K562 (cell line): ENCODE data around the gene COQ8B. TPM values are rescaled to one million over a fixed set of nuclear protein-coding genes. Genes with fewer than 3 reads are reported as not detected.

Experiments
- ARHGAP35 ChIP-seq: fragments of 450-650 bp; IDR thresholded peaks from 2 replicates; pipeline ENCODE4 v1.6.1; 2018; ENCODE audit not compliant: partially characterized antibody
- BACH1 ChIP-seq: fragments of 200-800 bp; sonication (Bioruptor generic); IDR thresholded peaks from 2 replicates; pipeline ENCODE4 v1.6.1; 2016; ENCODE audit warnings: missing genetic modification characterization, missing compliant biosample characterization
- CREBBP ChIP-seq: IDR thresholded peaks from one replicate; pipeline ENCODE4 v1.6.1; 2012; ENCODE audit warnings: low read depth, mild to moderate bottlenecking, control low read depth, inconsistent platforms, low read length
- E2F1 ChIP-seq: sonication (generic); formaldehyde crosslinking; IDR thresholded peaks from 2 replicates; pipeline ENCODE4 v1.8.1; 2023; ENCODE audit warnings: mild to moderate bottlenecking, missing genetic modification reagents, moderate library complexity
- ID3 ChIP-seq, 2 experiments: fragments of 250-450 bp in 1 of 2; fragments of 450-650 bp in 1 of 2; sonication (Bioruptor Pico) in 1 of 2; IDR thresholded peaks; 2 replicates each; pipeline versions ENCODE4 v1.6.1 to v1.8.0; 2016 to 2021; ENCODE audit warnings: mild to moderate bottlenecking in 2 of 2, moderate library complexity in 2 of 2, missing compliant biosample characterization in 1 of 2, missing genetic modification characterization in 1 of 2
- IRF1 ChIP-seq: sonication (generic); formaldehyde crosslinking; IDR thresholded peaks from 2 replicates; pipeline ENCODE4 v1.8.0; 2022; ENCODE audit warnings: missing genetic modification reagents, mild to moderate bottlenecking, borderline replicate concordance
- MBD2 ChIP-seq: sonication (generic); IDR thresholded peaks from 2 replicates; pipeline ENCODE4 v1.6.1; 2016; ENCODE audit warnings: low read depth, borderline replicate concordance
- NONO ChIP-seq, 2 experiments: fragments of 200-400 bp in 1 of 2; fragments of 450-650 bp in 1 of 2; formaldehyde crosslinking in 1 of 2; IDR thresholded peaks; 2 replicates each; pipeline ENCODE4 v1.6.1; 2017; ENCODE audit warnings: low read depth in 2 of 2, mild to moderate bottlenecking in 2 of 2, moderate library complexity in 2 of 2, low read length in 1 of 2
- OTX1 ChIP-seq: fragments of 450-650 bp; formaldehyde crosslinking; IDR thresholded peaks from 2 replicates; pipeline ENCODE4 v1.4.0; 2022; ENCODE audit warnings: mild to moderate bottlenecking
- PTTG1 ChIP-seq: fragments of 450-650 bp; IDR thresholded peaks from 2 replicates; pipeline ENCODE4 v1.6.1; 2016; ENCODE audit warnings: low read depth, mild to moderate bottlenecking, missing genetic modification characterization, missing compliant biosample characterization
- RBBP5 ChIP-seq: fragments of 200-600 bp; sonication (generic); IDR thresholded peaks from 2 replicates; pipeline ENCODE4 v1.6.1; 2012; ENCODE audit warnings: borderline replicate concordance, mild to moderate bottlenecking, low read length, control low read depth, inconsistent platforms; ENCODE audit not compliant: insufficient read depth, poor library complexity, severe bottlenecking
- SNAPC5 ChIP-seq: fragments of 250-450 bp; sonication (Bioruptor Pico); IDR thresholded peaks from 2 replicates; pipeline ENCODE4 v1.8.0; 2021; ENCODE audit warnings: moderate library complexity, mild to moderate bottlenecking, inconsistent platforms
- SRSF1 ChIP-seq: fragments of 200-400 bp; formaldehyde crosslinking; IDR thresholded peaks from 2 replicates; pipeline ENCODE4 v1.6.1; 2017; ENCODE audit warnings: mild to moderate bottlenecking, low read depth, low read length, moderate library complexity
- TCF7 ChIP-seq: sonication (generic); IDR thresholded peaks from 2 replicates; pipeline ENCODE4 v1.6.1; 2016; ENCODE audit warnings: antibody characterized with exemption, borderline replicate concordance
- TEAD1 ChIP-seq, 2 experiments: fragments of 450-650 bp in 1 of 2; sonication (generic) in 1 of 2; formaldehyde crosslinking; IDR thresholded peaks; 2 replicates each; pipeline versions ENCODE4 v1.4.0 to v1.8.0; 2020 to 2022; ENCODE audit warnings: mild to moderate bottlenecking in 2 of 2, missing genetic modification reagents in 1 of 2
- ZSCAN29 ChIP-seq: fragments of 450-650 bp; IDR thresholded peaks from 2 replicates; pipeline ENCODE4 v1.6.1; 2017
- polyA plus RNA-seq, 8 experiments: library from polyadenylated mRNA; depleted of rRNA in 4 of 8; stranded (reverse) in 5 of 8; unstranded in 3 of 8; fragments of >200 nt; fragmentation: Nextera tagmentation in 2 of 8; fragmentation: Illumina TruSeq in 1 of 8; extraction: Ambion mirVana in 2 of 8; extraction: Trizol in 1 of 8; gene quantifications; 2 replicates each; pipeline versions ENCODE4 v1.2.1 to v1.2.3, GENCODE V29; 2011 to 2014; ENCODE audit warnings: inconsistent platforms in 1 of 8, missing spikeins in 1 of 8
- total RNA-seq, 7 experiments: library from RNA; depleted of rRNA in 6 of 7; stranded (reverse); fragments of >200 nt in 6 of 7; fragmentation: Illumina TruSeq in 2 of 7; extraction: Trizol in 2 of 7; gene quantifications; 2 replicates each; pipeline versions ENCODE4 v1.2.1 to v1.2.3, GENCODE V29; 2011 to 2021; ENCODE audit warnings: low replicate concordance in 1 of 7
- TF ChIP-seq, protein P1 (sequence below), 2 experiments: fragments of 450-650 bp; IDR thresholded peaks; 2 replicates each; pipeline ENCODE4 v1.6.1; 2016
- TF ChIP-seq, protein P2 (sequence below): fragments of 450-650 bp; formaldehyde crosslinking; conservative IDR thresholded peaks from 2 replicates; pipeline ENCODE4 v1.4.0; 2022; ENCODE audit warnings: mild to moderate bottlenecking, missing genetic modification characterization
- TF ChIP-seq, protein P3 (sequence below): fragments of 250-450 bp; sonication (Bioruptor Pico); IDR thresholded peaks from 2 replicates; pipeline ENCODE4 v1.8.0; 2021; ENCODE audit warnings: borderline replicate concordance, mild to moderate bottlenecking, moderate library complexity; ENCODE audit not compliant: poor library complexity, severe bottlenecking

The COQ8B gene
- total and polyA plus RNA-seq, 9 of the 15 experiments (the other 6 are each of a cell fraction or from before 2014, with no cell fraction given): 0.41 to 32.3 (median 12.9) TPM

DNA sequence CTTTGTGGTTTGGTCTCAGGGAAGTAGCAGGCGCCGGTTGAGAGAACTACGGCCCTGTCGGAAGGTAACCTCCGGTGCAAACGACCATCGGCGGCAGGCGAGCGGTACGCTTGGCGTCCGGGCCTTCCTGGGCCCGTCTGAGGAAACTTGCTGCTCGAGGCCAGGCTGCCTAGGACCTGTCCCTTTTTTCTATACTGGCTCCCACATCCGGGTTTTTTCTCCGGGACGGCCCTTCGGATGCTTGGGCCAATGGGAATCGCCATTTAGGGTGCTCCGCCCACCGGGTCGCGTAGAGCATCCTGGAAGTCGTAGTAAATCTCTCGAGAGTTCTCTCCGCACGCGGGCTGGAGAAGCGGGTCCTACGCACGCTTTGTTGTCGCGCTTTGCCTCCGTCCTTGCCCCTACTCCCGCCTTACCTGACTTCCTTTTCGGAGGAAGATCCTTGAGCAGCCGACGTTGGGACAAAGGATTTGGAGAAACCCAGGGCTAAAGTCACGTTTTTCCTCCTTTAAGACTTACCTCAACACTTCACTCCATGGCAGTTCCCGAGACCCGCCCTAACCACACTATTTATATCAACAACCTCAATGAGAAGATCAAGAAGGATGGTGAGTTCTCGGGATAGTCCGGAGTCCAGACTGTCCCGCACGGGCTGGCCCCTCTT, 34.3 kb upstream of the COQ8B start, which contains the start of gene SNRPA (continued):
- TF ChIP-seq, protein P1, sequence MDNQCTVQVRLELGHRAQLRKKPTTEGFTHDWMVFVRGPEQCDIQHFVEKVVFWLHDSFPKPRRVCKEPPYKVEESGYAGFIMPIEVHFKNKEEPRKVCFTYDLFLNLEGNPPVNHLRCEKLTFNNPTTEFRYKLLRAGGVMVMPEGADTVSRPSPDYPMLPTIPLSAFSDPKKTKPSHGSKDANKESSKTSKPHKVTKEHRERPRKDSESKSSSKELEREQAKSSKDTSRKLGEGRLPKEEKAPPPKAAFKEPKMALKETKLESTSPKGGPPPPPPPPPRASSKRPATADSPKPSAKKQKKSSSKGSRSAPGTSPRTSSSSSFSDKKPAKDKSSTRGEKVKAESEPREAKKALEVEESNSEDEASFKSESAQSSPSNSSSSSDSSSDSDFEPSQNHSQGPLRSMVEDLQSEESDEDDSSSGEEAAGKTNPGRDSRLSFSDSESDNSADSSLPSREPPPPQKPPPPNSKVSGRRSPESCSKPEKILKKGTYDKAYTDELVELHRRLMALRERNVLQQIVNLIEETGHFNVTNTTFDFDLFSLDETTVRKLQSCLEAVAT (IDR thresholded peaks at IDR 0.05): no peak; a peak in 2 of 4 replicates
- TF ChIP-seq TCF7 (no peak), RBBP5 (peak; percentile 47), MBD2 (no peak), ARHGAP35 (no peak), PTTG1 (tag) (no peak), CREBBP (no peak), BACH1 (tag) (no peak), SRSF1 (no peak), IRF1 (no peak), E2F1 (peak; percentile 46; the same call in 1 of the 2 replicates), SNAPC5 (CRISPR knock-in tag) (no peak), OTX1 (CRISPR knock-in tag) (no peak), ZSCAN29 (no peak), TEAD1 (CRISPR knock-in tag; IDR thresholded peaks at IDR 0.05) (no peak; a peak in 1 of 4 replicates), ID3 (CRISPR knock-in tag; IDR thresholded peaks at IDR 0.05) (no peak), ID3 (tag; IDR thresholded peaks at IDR 0.05) (no peak), NONO (IDR thresholded peaks at IDR 0.05; ENCODE audit: low read depth in 2 of 2, low read length in 1 of 2) (no peak)
- TF ChIP-seq, protein P2, sequence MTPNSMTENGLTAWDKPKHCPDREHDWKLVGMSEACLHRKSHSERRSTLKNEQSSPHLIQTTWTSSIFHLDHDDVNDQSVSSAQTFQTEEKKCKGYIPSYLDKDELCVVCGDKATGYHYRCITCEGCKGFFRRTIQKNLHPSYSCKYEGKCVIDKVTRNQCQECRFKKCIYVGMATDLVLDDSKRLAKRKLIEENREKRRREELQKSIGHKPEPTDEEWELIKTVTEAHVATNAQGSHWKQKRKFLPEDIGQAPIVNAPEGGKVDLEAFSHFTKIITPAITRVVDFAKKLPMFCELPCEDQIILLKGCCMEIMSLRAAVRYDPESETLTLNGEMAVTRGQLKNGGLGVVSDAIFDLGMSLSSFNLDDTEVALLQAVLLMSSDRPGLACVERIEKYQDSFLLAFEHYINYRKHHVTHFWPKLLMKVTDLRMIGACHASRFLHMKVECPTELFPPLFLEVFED (CRISPR knock-in tag): no peak
- TF ChIP-seq, protein P3, sequence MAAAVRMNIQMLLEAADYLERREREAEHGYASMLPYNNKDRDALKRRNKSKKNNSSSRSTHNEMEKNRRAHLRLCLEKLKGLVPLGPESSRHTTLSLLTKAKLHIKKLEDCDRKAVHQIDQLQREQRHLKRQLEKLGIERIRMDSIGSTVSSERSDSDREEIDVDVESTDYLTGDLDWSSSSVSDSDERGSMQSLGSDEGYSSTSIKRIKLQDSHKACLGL (CRISPR knock-in tag): no peak
